Measurements from ENCODE around the gene PHACTR1. TPM values are rescaled to one million over a fixed set of nuclear protein-coding genes. Genes with fewer than 3 reads are reported as not detected.
"Not testable (repeated sequence)": the region's sequence is repeated elsewhere in the genome, so short reads cannot be mapped to it uniquely, and the experiment has no call there.

The PHACTR1 gene
- total RNA-seq = 2.5 TPM

- DNase-seq = no peak
These were observed at the start of gene PHACTR1 for GRCh38 chr6:12716298-12716916. TSS of gene PHACTR1 (plus strand) at chr6:12716767.

DNA sequence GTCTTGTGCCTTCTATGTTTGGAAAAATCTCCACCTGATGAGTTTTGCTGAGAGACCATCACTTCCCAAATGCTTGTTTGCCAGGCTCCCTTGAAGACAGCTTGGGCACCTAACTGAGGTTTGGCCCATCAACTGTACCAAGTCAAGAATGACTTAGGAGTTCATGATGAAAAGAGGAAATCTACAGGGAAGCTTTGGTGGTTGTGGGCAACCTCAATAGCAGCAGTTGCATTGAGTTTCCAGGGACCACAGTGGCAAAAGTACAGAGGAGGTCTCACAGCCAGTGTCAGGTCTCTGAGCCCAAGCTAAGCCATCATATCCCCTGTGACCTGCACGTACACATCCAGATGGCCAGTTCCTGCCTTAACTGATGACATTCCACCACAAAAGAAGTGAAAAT, 49.7 kb upstream of the PHACTR1 start:
- DNase-seq = no peak

DNA sequence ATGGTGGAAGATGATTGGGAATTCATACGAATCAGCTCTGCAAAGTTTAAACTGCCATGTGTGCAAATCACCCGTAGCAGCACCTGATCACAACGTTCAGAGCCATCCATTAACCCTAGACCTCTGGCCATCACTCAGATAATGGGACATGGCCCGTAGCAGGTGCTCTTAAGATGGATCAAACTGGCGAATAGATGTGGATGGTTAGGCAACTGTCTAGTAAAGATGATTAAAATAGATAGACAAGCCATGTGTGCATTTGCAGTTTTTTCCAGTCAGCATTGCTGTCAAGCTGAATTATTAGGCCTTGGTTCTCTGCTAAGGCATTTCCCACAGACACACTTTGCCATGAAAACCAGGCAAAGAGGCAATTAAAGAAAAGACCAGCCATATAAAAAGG, 40.6 kb upstream of the PHACTR1 start:
- no peak for DNase-seq

DNA sequence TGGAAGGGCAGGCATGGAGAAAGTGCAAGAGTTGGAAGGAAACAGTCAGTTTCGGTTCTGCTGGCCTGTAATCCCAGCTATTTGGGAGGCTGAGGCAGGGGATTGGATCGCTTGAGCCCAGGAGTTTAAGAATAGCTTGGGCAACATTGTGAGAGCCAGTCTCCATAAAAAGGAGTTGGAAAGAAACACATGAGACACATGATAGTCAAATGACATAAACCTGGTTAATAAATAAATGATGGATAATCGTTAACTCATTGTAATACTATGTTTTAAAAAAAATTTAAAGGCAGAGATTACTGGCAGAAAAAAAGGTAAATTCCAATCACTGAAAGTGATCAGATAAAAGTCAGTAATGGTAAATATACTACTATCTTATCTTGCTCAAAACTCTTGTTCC, 37.2 kb upstream of the PHACTR1 start:
- DNase-seq = no peak

GRCh38 chr6:12693122-12693521, 23.4 kb upstream of the PHACTR1 start:
- no peak for DNase-seq

GRCh38 chr6:12698298-12698697, 18.3 kb upstream of the PHACTR1 start:
- no peak for DNase-seq

- no peak for DNase-seq
These were observed 11.6 kb upstream of the PHACTR1 start for GRCh38 chr6:12704946-12705345.

DNA sequence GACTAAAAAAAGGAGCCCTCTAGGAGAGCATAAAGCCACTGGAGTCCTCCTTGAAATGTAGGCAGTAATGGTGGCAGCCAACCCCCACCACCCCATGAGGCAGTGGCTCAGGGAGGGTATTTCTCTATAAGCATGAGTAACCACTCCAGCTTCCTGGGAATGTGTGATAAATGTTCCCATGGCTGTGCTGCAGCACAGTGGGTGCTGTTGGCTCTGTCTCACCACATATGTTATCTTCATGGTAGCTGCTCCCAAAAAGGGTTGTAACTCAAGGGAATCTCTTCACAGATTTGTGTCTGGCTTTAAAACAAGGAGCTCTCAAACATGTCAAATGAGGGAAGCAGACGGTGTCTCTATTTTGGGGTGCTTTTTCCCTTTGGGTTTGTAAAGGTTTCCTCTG, 7.5 kb upstream of the PHACTR1 start:
- DNase-seq = no peak

DNA sequence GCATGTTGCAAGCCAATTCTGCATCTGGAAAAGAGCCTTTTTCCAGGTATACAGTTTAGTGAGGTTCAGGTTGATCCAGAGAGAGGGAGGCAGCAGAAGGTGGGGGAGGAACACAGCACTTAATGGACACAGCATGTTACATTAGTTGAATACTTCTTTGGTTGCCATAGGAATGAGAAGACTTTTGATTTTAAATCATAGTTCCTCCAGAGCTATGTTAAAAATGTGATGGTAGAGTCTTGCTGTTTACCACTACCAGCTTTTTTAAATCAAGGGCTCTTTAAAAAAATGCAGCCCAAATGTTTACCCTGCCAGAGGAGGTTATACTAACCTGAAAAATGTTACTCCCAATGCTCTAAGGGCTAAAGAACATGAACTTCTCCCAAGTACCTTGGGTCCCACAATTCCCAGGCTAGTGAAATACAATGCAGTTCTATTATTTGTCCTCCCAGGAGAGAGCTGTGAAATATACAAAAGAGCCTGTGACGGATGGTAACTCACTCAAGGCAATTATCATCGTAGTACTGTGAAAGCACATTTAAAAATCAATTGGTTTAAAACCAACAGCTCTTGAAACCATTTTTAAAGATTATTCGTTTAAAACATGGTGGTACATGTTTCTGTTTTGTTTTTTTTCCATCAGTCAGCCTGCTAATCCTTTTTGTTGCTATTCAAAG, 6.9 kb upstream of the PHACTR1 start:
- no peak for DNase-seq

GRCh38 chr6:12710921-12711320, 5.6 kb upstream of the PHACTR1 start:
- DNase-seq = no peak

DNA sequence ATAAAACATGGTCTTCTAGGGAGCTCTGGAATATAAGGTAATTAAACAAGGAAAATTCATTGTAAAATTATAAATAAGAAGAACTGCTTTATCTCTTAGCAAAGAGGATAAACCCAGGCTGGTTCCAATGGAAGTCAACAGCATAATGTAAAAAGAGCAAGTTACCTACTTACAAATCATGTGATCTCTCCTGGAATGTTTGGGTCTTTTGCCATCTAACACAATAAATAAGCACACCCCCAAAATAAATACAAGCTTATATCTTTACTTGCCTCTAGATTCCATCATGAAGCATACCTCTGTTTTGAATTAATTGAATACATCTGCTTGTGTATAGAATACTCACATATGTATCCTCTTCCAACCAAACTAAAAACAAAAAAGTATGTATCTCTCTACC, 2.5 kb upstream of the PHACTR1 start:
- no peak for DNase-seq

- no peak for DNase-seq
These were observed 1.1 kb upstream of the PHACTR1 start for GRCh38 chr6:12715437-12715836.

- peak; percentile 1 for DNase-seq
These were observed 789 bp downstream of the PHACTR1 start for GRCh38 chr6:12717356-12717755.

DNA sequence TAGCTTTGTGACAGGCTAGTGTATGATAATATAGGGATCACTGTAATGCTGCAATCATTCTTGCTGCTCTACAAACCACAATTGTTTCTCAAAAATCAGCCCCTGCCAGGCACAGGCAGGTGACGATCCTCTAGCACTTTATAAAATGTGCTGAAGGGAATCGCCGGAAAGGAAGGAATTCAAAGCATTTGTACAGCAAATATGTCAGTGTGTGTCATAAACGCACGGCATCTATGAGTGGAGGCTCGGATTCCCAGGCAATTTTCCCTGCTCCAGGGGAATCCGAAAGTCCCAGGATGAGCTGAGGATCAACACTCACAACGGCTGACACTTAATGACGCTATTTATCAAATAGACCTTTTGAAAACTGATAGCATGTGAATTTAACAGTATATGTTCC, 1.4 kb downstream of the PHACTR1 start:
- no peak for DNase-seq

- no peak for DNase-seq
These were observed 2.5 kb downstream of the PHACTR1 start for GRCh38 chr6:12719017-12719416.

- DNase-seq = no peak
These were observed 3.7 kb downstream of the PHACTR1 start for GRCh38 chr6:12720310-12720709.

GRCh38 chr6:12725263-12725662, 8.7 kb downstream of the PHACTR1 start:
- DNase-seq = no peak

DNA sequence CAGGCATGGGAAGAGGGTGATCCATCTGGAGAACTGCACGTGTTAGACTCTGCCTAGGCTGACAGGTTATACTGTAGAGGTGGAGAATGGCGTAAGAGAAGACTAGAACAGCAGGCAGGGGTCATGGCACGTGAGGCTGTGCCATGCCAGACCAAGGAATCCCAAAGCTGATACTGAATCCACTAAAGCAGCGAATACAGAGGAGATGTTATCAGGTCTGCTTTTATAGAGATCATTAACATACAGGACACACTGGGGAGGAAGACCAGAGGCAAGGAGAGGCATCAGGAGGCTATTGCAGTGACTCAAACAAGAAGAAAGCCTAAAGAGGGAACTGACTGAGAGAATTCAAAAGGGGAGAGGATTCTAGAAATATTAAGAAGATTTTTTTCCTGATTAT, 12.9 kb downstream of the PHACTR1 start:
- DNase-seq = no peak

GRCh38 chr6:12730809-12731208, 14.2 kb downstream of the PHACTR1 start:
- not testable (repeated sequence) for DNase-seq

DNA sequence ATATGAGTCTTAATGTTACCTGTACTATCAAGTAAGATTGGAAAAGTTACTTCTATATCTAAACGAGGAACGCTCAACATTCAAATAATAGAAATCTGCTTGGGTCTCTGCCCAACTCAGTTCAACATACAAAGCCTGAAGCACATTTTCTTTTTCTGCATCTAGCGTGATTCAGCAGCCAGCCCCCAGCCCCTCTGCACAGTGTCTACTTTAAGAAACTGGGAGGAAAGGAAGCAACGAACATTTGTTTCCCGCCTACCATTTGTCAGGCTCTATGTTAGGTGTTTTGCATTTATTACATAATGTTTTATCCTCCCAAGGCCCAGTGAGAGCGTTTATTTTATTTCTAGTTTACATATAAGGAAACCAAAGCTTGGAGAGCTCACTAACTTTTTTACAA, 17.3 kb downstream of the PHACTR1 start:
- no peak for DNase-seq

DNA sequence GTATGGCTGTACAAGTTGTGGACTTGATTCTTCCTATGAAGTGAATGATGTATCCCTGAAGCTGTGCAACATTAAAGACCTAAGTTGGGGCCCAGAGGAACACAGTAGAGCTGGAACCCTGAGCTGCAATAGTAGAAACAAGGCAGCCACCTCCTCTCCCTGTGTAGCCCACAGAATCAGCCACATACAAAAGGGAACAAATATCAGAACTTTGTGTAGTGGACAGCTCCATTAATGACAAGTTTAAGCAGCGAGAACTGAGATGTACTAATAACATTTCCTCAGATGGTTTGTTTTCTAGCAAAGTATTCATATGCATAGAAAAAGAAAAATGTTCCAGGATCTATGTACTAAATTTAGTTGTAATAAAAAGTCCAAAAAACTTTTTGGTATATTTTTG, 19.2 kb downstream of the PHACTR1 start:
- DNase-seq = no peak

- no peak for DNase-seq
These were observed 31.8 kb downstream of the PHACTR1 start for GRCh38 chr6:12748411-12748810.

GRCh38 chr6:12748815-12749521, 32.4 kb downstream of the PHACTR1 start:
- DNase-seq = no peak

All from tongue (tissue), 2 donors.